Fibroblast of mammary gland (primary cell): Measurements from ENCODE around the gene LRRC58.

Source experiments
- DNase-seq: peaks from one replicate; pipeline ENCODE4 v3.0.0-alpha.2; 2010; ENCODE audit warnings: low read depth
- H3K4me3 ChIP-seq: 2 replicates; pipeline ENCODE4 v1.5.1; 2011; ENCODE audit warnings: low read depth, mild to moderate bottlenecking, low read length, moderate library complexity; ENCODE audit not compliant: control insufficient read depth
- TF ChIP-seq, protein P1 (sequence below): conservative IDR thresholded peaks from 2 replicates; pipeline ENCODE4 v1.5.1; 2011; ENCODE audit warnings: low read depth, low read length, inconsistent platforms; ENCODE audit not compliant: control insufficient read depth, insufficient read depth

The LRRC58 gene

DNA sequence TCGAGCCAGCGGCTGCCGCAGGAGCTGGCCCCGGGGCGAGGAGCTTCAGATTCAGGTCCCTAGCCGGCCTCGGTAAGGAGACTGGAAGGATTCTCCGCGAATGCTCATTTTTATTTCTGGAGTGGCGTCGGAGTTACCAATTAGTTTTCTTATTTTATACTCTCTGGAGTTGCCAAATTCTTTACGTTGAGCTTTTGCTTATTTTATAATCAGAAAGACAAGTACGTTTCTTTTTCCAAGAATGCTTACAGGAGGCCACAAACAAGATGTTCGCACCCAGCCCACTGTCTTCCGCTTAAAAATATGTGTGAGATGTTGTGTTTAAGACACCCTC, 63.7 kb downstream of the LRRC58 start:
- H3K4me3 ChIP-seq, result peak overlapping the region; percentile 35
- DNase-seq, result no peak
- TF ChIP-seq, protein P1, sequence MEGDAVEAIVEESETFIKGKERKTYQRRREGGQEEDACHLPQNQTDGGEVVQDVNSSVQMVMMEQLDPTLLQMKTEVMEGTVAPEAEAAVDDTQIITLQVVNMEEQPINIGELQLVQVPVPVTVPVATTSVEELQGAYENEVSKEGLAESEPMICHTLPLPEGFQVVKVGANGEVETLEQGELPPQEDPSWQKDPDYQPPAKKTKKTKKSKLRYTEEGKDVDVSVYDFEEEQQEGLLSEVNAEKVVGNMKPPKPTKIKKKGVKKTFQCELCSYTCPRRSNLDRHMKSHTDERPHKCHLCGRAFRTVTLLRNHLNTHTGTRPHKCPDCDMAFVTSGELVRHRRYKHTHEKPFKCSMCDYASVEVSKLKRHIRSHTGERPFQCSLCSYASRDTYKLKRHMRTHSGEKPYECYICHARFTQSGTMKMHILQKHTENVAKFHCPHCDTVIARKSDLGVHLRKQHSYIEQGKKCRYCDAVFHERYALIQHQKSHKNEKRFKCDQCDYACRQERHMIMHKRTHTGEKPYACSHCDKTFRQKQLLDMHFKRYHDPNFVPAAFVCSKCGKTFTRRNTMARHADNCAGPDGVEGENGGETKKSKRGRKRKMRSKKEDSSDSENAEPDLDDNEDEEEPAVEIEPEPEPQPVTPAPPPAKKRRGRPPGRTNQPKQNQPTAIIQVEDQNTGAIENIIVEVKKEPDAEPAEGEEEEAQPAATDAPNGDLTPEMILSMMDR, result no peak

DNA sequence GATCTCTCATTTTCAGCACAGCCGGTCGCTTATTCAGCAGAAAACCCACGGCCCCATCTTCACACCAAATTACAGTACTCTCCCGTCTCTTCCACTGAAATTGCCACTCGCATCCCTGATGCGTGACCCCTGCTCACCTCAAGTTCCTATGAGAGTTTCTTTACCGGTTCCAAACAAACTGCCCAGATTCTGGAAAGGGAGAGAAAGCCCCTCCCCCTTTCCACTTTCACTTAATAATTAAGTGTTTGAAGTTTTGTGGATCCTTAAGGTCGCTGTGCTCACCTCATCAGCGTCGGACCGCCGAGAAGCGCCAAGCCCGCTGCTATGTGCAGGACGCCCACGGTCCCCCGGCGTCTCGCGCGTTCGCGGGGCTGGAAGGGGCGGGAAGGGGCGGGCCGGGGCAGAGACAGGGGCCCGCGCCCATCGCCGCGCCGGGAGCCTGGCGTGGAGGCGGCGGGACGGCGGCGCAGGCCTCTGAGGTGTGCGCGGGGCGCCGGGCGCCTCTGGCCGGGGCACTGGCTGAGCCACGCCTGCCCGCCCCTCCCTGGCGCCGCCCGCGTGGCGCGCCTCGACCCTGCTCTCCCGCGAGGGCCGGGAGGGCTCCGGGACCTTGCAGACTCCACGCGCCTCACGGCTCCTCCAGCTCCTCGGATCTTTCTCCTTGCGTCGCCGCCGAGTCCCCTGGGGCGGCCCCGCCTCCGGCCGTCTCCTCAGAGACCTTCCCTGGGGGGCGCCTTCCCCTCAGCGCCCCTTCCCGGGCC, 64.2 kb downstream of the LRRC58 start, which contains the start of gene GPR156:
TSS of gene GPR156 (minus strand) at position 476 of the 761 bp plus-strand sequence. CDS start 41,124 bp downstream, outside the sequence.
- DNase-seq, result no peak
- TF ChIP-seq, protein P1, result no peak
- H3K4me3 ChIP-seq, result peak within 1 kb of the TSS; percentile 54

DNA sequence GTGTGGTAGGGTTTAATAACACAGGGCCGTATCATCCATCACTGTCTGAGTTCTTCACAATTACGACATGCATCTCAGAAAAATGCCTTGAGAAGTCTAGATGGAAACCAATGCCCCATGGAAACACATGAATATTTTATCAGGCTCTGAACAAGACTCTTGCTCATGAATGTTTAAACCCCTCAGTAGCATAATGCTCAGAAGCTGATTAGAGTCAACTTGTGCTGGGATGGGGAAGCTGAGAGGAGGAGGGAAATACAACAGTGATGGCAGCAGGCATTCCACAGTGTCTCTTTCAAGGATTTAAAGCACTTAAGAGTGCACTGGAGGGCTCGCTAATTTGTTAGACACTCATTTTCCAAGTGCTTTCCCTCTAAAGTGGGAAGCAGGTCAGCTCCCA, 67.9 kb downstream of the LRRC58 start:
- TF ChIP-seq, protein P1, result no peak
- DNase-seq, result no peak
- no peak overlapping the region for H3K4me3 ChIP-seq

DNA sequence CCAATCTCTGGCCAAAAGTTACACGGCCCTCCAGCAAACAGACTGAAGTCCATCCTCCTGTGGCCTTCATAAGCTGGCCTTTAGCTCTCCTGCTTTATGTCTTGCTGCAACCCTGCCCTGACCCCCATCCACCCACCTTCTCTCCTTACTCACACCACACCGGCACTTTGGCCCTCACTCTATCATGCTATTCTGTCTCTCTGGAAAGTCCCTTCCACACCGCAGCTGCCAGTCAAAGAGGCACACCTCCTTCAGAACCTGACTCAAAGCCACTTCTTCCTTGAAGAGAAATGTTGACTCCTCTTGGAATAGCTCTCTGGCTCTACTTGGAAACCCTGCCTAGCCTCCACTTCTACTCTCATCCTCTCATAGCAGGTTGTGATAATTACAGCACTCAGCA, 68.6 kb downstream of the LRRC58 start:
- H3K4me3 ChIP-seq, result no peak overlapping the region
- DNase-seq, result no peak
- TF ChIP-seq, protein P1, result no peak

DNA sequence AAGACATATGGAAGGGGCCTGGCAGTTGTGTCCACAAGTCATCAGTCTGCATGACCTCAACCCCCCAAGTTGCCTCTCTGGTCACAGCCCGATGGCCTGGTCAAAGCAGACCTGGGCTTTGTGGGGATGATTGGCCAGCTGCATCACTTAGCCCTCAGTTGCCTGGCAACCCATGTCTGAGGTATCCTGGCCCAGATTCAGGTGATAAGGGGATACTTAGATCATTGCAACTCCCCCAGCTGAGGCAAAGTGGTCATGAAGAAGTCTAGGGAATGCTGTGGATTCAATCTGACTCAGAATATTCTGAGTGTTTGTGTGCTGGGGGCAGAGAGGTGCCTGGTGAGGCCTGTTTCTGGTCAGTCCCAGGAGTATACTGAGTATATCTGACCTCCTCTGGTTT, 69.1 kb downstream of the LRRC58 start:
- no peak overlapping the region for H3K4me3 ChIP-seq
- TF ChIP-seq, protein P1, result no peak
- no peak for DNase-seq

DNA sequence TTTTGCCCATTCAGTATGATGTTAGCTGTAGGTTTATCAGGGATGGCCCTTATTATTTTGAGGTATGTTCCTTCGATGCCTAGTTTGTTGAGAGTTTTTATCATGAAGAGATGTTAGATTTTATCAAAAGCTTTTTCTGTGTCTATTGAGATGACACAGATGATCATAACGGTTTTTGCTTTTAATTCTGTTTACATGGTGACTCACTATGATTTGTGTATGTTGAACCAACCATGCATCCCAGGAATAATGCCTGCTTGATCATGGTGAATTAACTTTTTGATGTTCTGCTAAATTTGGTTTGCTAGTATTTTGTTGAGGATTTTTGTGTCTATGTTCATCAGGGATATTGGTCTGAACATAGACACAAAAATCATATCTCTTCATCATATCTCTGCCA, 72.4 kb downstream of the LRRC58 start:
- no peak overlapping the region for H3K4me3 ChIP-seq
- peak; percentile 48 for DNase-seq
- TF ChIP-seq, protein P1, result no peak
